Tibial nerve (tissue), 4 donors: ENCODE measurements around the gene ATE1. TPM values are rescaled to one million over a fixed set of nuclear protein-coding genes. Genes with fewer than 3 reads are reported as not detected.

Experiments used
- DNase-seq, 2 donors: peaks; one replicate each; pipeline ENCODE4 v3.0.0-alpha.2; 2019; ENCODE audit warnings: low spot score in 2 of 2
- H3K27ac ChIP-seq, 4 donors: fragments of 200-600 bp; sonication (generic) in 3 of 4; one replicate each; pipeline ENCODE4 v1.5.1; 2017 to 2019; ENCODE audit warnings: mild to moderate bottlenecking in 1 of 4
- H3K27me3 ChIP-seq, 2 donors: fragments of 200-600 bp; sonication (generic) in 1 of 2; one replicate each; pipeline versions ENCODE4 v1.5.1 to v1.6.0; 2017 to 2019
- H3K36me3 ChIP-seq, 3 donors: fragments of 200-600 bp; sonication (generic); one replicate each; pipeline ENCODE4 v1.5.1; 2018 to 2019
- H3K4me1 ChIP-seq, 4 donors: fragments of 200-600 bp; sonication (generic) in 3 of 4; one replicate each; pipeline ENCODE4 v1.5.1; 2017 to 2019
- H3K4me3 ChIP-seq, 4 donors: fragments of 200-600 bp; sonication (generic) in 3 of 4; one replicate each; pipeline ENCODE4 v1.5.1; 2017 to 2019; ENCODE audit warnings: mild to moderate bottlenecking in 1 of 4, moderate library complexity in 1 of 4
- H3K9me3 ChIP-seq, 4 donors: fragments of 200-600 bp; sonication (generic) in 3 of 4; one replicate each; pipeline ENCODE4 v1.5.1; 2017 to 2019
- EP300 ChIP-seq, 2 donors: sonication (generic); formaldehyde crosslinking; IDR thresholded peaks; one replicate each; pipeline ENCODE4 v1.6.1; 2017; ENCODE audit warnings: antibody characterized with exemption in 2 of 2, mild to moderate bottlenecking in 1 of 2
- POLR2A ChIP-seq, 2 donors: fragments of 450-650 bp; IDR thresholded peaks; one replicate each; pipeline ENCODE4 v1.6.1; 2017; ENCODE audit warnings: antibody characterized with exemption in 2 of 2, mild to moderate bottlenecking in 2 of 2, moderate library complexity in 2 of 2
- WGBS, 2 donors: methylation state at CpG; one replicate each; pipeline ENCODE4 v1.1.5; 2018; 5-methylcytosine and 5-hydroxymethylcytosine counted together
- total RNA-seq, 4 donors: library from RNA; depleted of rRNA; stranded (reverse); fragments of >200 nt; gene quantifications; one replicate each; pipeline ENCODE4 v1.1.0, GENCODE V29; 2016
- TF ChIP-seq, protein P1 (sequence below), 5 experiments: fragments of 200-600 bp in 3 of 5; fragments of 450-650 bp in 2 of 5; sonication (generic) in 3 of 5; IDR thresholded peaks; one replicate each; pipeline ENCODE4 v1.5.1; 2016 to 2019; ENCODE audit warnings: antibody characterized with exemption in 5 of 5, mild to moderate bottlenecking in 3 of 5, moderate library complexity in 2 of 5

Gene ATE1
- total RNA-seq, 4 donors from 2014 or later = 18.3 to 24.5 (median 23.5) TPM

DNA sequence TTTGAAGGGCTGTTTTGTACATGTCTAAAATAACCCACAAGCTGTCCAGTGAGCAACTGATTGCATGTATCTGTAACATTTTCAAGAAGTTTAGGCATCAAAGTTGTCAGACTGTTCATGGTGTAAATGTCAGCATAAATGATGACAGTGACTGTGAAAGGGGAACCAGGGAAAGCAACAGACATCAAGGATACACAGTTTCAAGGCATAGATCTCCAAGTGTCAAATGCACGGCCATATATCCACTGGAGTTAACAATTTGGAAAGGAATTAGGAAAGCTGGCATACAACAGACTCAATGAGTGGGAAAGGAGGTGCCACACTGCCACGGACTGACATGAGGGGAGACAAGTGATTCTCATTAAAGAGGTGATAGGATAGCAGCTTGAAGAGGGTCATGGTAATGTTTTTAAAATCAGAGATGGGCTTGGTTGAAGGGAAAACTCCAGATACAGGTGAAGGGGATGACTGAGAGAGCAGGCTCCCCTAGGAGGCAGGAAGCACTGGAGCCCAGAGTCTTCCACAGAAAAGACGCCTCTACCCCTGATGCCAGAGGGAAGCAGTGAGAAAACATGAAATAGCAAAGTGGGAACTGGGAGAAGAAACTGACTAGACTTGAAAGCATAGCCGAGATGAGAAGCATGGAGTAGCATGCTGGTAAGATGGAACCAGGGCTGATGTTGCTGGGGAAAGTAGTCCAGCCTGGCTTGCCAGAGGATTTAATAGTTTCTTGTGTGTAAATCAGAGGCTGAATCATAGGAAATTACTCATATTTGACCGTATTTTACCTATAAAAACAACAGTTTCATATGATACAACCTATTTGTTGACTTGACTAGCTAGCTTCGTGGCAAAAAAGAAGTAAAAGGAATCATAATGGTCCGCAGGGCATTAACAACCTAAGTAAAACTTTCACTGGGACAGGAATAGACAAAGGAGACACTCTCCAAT, 28.6 kb upstream of the ATE1 start:
- WGBS, 2 donors = 78 to 86% methylated on average over 7 of the region's 7 CpGs
- Histone ChIP-seq H3K36me3 (peaks cover 0 to 76% (median 4%) of the 10 kb centered on the region in 3 donors), H3K4me1 (no peaks in the 10 kb centered on the region), H3K4me3 (no peak overlapping the region), H3K27ac (no peak overlapping the region), H3K27me3 (no peaks in the 10 kb centered on the region), H3K9me3 (no peaks in the 10 kb centered on the region)
- TF ChIP-seq POLR2A (IDR thresholded peaks at IDR 0.05) = no peak
- no peak for TF ChIP-seq EP300 (IDR thresholded peaks at IDR 0.05)
- TF ChIP-seq, protein P1, sequence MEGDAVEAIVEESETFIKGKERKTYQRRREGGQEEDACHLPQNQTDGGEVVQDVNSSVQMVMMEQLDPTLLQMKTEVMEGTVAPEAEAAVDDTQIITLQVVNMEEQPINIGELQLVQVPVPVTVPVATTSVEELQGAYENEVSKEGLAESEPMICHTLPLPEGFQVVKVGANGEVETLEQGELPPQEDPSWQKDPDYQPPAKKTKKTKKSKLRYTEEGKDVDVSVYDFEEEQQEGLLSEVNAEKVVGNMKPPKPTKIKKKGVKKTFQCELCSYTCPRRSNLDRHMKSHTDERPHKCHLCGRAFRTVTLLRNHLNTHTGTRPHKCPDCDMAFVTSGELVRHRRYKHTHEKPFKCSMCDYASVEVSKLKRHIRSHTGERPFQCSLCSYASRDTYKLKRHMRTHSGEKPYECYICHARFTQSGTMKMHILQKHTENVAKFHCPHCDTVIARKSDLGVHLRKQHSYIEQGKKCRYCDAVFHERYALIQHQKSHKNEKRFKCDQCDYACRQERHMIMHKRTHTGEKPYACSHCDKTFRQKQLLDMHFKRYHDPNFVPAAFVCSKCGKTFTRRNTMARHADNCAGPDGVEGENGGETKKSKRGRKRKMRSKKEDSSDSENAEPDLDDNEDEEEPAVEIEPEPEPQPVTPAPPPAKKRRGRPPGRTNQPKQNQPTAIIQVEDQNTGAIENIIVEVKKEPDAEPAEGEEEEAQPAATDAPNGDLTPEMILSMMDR (IDR thresholded peaks at IDR 0.05) = no peak
- DNase-seq = no peak

DNA sequence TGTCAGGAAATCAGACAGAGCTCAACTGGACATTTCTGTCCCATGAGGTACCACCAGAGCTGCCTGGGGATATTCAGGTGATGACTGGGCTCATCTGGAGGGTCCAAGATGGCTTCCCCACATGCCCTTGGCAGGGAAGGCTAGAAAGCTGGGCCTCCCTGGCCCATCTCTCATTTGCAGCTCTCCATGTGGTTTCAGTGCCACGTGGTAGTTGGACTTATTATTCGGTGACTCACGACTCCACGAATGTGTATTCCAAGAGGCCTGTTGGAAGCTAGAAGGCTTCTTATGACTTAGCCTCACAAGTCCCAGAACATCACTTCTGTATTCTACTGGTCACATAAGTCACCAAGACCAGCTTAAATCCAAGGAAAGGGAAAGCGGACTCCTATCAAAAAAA, 24.4 kb upstream of the ATE1 start:
- Histone ChIP-seq H3K4me3 (no peak overlapping the region), H3K36me3 (peaks cover 0 to 63% (median 0%) of the 10 kb centered on the region in 3 donors), H3K27me3 (no peaks in the 10 kb centered on the region), H3K27ac (no peak overlapping the region), H3K4me1 (no peaks in the 10 kb centered on the region), H3K9me3 (no peaks in the 10 kb centered on the region)
- TF ChIP-seq EP300 (IDR thresholded peaks at IDR 0.05) (no peak), POLR2A (IDR thresholded peaks at IDR 0.05) (no peak)
- TF ChIP-seq, protein P1 (IDR thresholded peaks at IDR 0.05) = no peak
- 95 to 99% methylated on average over 5 of the region's 5 CpGs for WGBS, 2 donors
- DNase-seq = no peak

DNA sequence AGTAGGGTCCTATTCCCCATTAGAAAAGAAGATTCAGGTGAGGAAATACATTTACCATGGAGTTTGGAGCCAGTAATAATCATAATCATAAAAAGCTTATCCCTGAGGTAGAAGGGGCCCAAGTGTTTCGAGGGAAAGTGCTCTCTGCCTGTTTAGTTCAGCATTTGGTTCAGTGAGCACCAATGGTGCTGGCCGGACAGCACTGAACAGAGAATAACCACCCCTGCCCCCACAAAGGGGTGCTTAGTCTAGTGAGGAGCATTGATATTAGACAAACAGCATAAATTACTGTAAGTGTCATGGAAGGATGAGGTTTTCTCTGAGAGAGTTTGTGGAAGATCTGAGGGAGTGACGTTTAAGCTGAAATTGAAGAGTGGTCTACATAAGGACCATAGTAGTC, 21.6 kb upstream of the ATE1 start:
- no peak for DNase-seq
- Histone ChIP-seq H3K9me3 (no peaks in the 10 kb centered on the region), H3K36me3 (peaks cover 0 to 42% (median 0%) of the 10 kb centered on the region in 3 donors), H3K27ac (no peak overlapping the region), H3K27me3 (no peaks in the 10 kb centered on the region), H3K4me1 (no peaks in the 10 kb centered on the region), H3K4me3 (no peak overlapping the region)
- no peak for TF ChIP-seq POLR2A (IDR thresholded peaks at IDR 0.05)
- WGBS, 2 donors = 73% methylated on average over 3 of the region's 3 CpGs

DNA sequence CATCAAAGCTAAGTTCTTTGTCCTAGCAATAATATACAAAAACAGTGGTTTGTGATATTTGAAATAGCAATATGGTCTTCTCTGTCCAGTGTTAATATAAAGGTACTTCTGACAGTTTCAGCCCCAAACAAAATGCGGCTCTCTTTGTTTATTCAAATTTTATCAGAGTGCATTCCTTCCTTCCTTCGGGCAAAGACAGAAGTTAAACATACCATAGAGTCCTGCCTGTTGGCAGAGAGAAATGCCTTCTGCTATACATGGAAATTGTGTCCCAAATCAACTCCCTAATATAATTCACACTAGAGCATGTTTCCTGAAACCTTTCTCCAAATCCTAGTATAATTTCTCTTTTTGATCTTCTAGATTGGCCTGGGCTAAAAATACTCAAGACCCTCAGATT, 21.2 kb upstream of the ATE1 start:
- H3K4me3 ChIP-seq = no peak overlapping the region
- no peaks in the 10 kb centered on the region for H3K27me3 ChIP-seq
- no peaks in the 10 kb centered on the region for H3K4me1 ChIP-seq
- DNase-seq = no peak
- TF ChIP-seq POLR2A (IDR thresholded peaks at IDR 0.05) (no peak), EP300 (IDR thresholded peaks at IDR 0.05) (no peak)
- TF ChIP-seq, protein P1 (IDR thresholded peaks at IDR 0.05) = no peak
- no peak overlapping the region for H3K27ac ChIP-seq
- peaks cover 0 to 38% (median 0%) of the 10 kb centered on the region in 3 donors for H3K36me3 ChIP-seq
- WGBS, 2 donors = 38 to 43% methylated on average over 2 of the region's 2 CpGs
- no peaks in the 10 kb centered on the region for H3K9me3 ChIP-seq

DNA sequence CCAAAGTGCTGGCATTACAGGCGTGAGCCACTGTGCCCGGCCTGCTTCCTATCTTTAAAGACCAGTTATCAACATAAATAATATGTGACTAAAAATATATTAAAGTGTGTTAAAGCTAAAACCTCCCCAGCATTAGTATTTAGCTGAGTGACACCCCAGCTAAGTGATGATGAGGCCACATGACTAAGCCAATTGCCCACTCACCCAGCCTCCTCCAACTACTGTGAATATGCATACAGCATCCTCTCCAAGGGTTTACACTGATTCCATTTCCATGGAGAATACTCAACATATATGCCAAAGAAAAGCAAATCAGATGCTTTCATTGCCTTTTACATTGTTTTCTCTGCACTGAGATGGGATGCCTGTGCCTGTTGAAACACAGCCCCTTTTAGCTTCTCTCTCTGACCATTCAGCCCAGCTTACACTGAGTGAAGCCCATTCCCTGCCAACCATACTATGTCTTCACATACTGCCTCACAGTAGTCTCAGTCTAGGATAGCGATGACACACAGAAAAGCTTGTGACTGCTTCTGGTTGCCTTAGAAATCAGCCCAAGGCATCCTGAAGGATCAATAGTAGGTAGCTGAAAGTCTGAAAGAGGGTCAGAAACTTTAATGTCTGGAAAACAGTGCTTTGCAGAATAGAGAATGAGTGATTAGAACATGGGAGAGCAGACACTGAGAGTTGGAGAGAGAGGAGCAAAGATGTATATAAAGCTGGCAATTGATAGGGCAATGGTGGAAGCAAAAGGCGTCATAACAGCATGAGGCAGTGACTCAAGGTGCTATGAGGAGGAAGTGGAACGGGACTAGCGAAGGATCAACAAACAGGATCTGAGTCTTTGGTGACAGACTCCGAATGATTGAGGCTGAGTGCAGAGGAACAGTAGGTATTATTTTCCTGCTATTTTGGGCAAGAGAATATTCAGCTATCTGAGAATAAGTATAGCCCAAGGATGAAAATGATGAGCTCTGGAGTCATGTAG, 19.8 kb upstream of the ATE1 start:
- H3K27me3 ChIP-seq = no peaks in the 10 kb centered on the region
- H3K27ac ChIP-seq = no peak overlapping the region
- 90 to 91% methylated on average over 7 of the region's 7 CpGs for WGBS, 2 donors
- DNase-seq = no peak
- TF ChIP-seq POLR2A (IDR thresholded peaks at IDR 0.05) (no peak), EP300 (IDR thresholded peaks at IDR 0.05) (no peak)
- TF ChIP-seq, protein P1 (IDR thresholded peaks at IDR 0.05) = no peak
- H3K9me3 ChIP-seq = no peaks in the 10 kb centered on the region
- H3K4me3 ChIP-seq = no peak overlapping the region
- H3K4me1 ChIP-seq = peaks cover 0 to 8% (median 0%) of the 10 kb centered on the region in 4 donors
- peaks cover 0 to 25% (median 0%) of the 10 kb centered on the region in 3 donors for H3K36me3 ChIP-seq
